Measurements from ENCODE around the gene CGNL1. TPM values are rescaled to one million over a fixed set of nuclear protein-coding genes. Genes with fewer than 3 reads are reported as not detected.

Gene CGNL1
- total and polyA plus RNA-seq, 10 of the 15 experiments (the other 5 are each of a cell fraction or from before 2014, with no cell fraction given), result under 0.01 to 0.27 (median 0.04) TPM; not detected in 3

DNA sequence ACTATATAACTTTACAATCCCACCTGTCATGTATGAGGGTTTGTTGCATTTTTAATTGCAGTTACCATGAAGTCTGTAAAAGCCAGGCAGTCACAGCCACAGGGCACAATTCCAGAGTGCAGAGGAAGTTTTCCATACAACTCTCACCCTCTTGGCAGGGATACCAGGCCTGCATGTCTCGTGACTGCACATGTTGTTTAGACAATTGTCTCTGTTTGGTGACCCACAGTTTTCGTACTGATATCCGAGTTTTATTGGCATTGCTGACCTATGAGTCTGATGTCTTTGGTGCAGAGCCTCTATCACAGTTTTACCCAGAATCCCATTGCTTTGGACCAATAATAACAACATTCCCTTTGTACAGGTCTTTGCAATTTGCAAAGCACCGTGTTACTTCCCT lies 190.5 kb downstream of the CGNL1 start:
- BruUV-seq (replicated peaks), result no TSS peak
- POLR2A ChIA-PET, result no interaction called here
- RAD21 ChIA-PET (ENCODE audit: unreplicated experiment), result no interaction called here
- SMC1A ChIA-PET (ENCODE audit: uncharacterized antibody, unreplicated experiment), result no interaction called here
- in situ Hi-C loops (cut with MboI), result loop anchor here (10.0 kb wide), 1 partner anchor 298 kb away; no protein-coding TSS in a partner anchor
- intact Hi-C loops (cut with micrococcal nuclease; ENCODE audit: unreplicated experiment), result loop anchor here (10.0 kb wide), 2 partner anchors 168 to 498 kb away; partner anchors contain the start of gene ALDH1A2
- Histone ChIP-seq H3K27ac (ENCODE audit: control insufficient read depth, insufficient read depth) (no peak overlapping the region), H3K79me2 (ENCODE audit: control insufficient read depth, insufficient read depth, low read length) (no peaks in the 10 kb centered on the region), H3K27me3 (replicated peaks in 1 of 2; ENCODE audit: control insufficient read depth in 2 of 2, insufficient read depth in 2 of 2, low read length in 1 of 2) (no peaks in the 10 kb centered on the region), H4K20me1 (ENCODE audit: control insufficient read depth, insufficient read depth) (no peaks in the 10 kb centered on the region), H3K9ac (ENCODE audit: control insufficient read depth, insufficient read depth, low read length) (no peak overlapping the region), H3K4me2 (ENCODE audit: control insufficient read depth, insufficient read depth) (no peak overlapping the region), H3K9me3 (replicated peaks; ENCODE audit: control insufficient read depth, insufficient read depth, low read length) (no peaks in the 10 kb centered on the region), H3K4me3 (no peak overlapping the region), H3K4me1 (ENCODE audit: control insufficient read depth, insufficient read depth, low read length) (no peaks in the 10 kb centered on the region), H2AFZ (ENCODE audit: control insufficient read depth, low read depth, low read length) (no peak overlapping the region), H3K36me3 (ENCODE audit: control insufficient read depth in 2 of 2, insufficient read depth in 2 of 2, low read length in 1 of 2) (no peaks in the 10 kb centered on the region)
- DNase-seq (ENCODE audit: low read depth, low spot score), result no peak
- 24% methylated on average over 4 of the region's 4 CpGs for WGBS (ENCODE audit: insufficient coverage, insufficient replicate concordance, low lambda C conversion rate, missing lambda C conversion rate)
- CTCF ChIA-PET, result interaction anchor here (4.4 kb wide), 1 partner anchor 25 kb away, joined by 18 read pairs; no protein-coding TSS in a partner anchor
- TF ChIP-seq, protein P1, sequence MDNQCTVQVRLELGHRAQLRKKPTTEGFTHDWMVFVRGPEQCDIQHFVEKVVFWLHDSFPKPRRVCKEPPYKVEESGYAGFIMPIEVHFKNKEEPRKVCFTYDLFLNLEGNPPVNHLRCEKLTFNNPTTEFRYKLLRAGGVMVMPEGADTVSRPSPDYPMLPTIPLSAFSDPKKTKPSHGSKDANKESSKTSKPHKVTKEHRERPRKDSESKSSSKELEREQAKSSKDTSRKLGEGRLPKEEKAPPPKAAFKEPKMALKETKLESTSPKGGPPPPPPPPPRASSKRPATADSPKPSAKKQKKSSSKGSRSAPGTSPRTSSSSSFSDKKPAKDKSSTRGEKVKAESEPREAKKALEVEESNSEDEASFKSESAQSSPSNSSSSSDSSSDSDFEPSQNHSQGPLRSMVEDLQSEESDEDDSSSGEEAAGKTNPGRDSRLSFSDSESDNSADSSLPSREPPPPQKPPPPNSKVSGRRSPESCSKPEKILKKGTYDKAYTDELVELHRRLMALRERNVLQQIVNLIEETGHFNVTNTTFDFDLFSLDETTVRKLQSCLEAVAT (IDR thresholded peaks at IDR 0.05), result no peak
- no peak for TF ChIP-seq NFYA (IDR thresholded peaks at IDR 0.05; ENCODE audit: borderline replicate concordance, low read depth, low read length)
- no peak for TF ChIP-seq KAT2A (conservative IDR thresholded peaks at IDR 0.05; ENCODE audit: control insufficient read depth, low read depth, low read length)
- no peak for TF ChIP-seq CBX5 (IDR thresholded peaks at IDR 0.05; ENCODE audit: low read depth)
- no peak for ATAC-seq
- FAIRE-seq, result no peak

DNA sequence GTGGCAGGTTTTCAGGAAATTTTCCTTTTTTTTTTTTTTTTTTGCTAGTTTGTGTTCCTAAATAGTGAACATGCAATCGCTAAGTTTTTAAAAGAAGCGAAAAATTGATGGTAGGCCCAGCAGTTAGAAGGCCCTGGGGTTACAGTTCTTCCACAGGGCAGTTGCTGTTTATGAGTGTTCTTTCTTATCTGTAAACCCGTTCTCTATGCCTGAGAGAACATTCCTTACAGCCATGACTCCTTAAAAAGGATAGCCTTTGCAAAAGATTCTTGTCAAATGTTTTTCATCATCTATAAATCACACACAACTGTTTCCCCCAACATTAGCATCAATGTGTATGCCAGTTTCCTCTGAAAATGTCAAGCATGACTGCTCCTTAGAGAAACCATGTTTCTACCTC lies 191.6 kb downstream of the CGNL1 start:
- ChIA-PET RAD21 (ENCODE audit: unreplicated experiment) (no interaction called here), SMC1A (ENCODE audit: uncharacterized antibody, unreplicated experiment) (no interaction called here), CTCF (interaction anchor here (0.6 to 4.4 kb wide), 3 partner anchors 10 to 26 kb away, joined by 5 to 18 read pairs (median 7); no protein-coding TSS in a partner anchor), POLR2A (no interaction called here)
- ATAC-seq, result no peak
- BruUV-seq (replicated peaks), result no TSS peak
- in situ Hi-C loops (cut with MboI), result loop anchor here (10.0 kb wide), 1 partner anchor 297 kb away; no protein-coding TSS in a partner anchor
- Histone ChIP-seq H3K9me3 (replicated peaks; ENCODE audit: control insufficient read depth, insufficient read depth, low read length) (no peaks in the 10 kb centered on the region), H3K36me3 (ENCODE audit: control insufficient read depth in 2 of 2, insufficient read depth in 2 of 2, low read length in 1 of 2) (no peaks in the 10 kb centered on the region), H3K27ac (ENCODE audit: control insufficient read depth, insufficient read depth) (no peak overlapping the region), H2AFZ (ENCODE audit: control insufficient read depth, low read depth, low read length) (no peak overlapping the region), H4K20me1 (ENCODE audit: control insufficient read depth, insufficient read depth) (no peaks in the 10 kb centered on the region), H3K9ac (ENCODE audit: control insufficient read depth, insufficient read depth, low read length) (no peak overlapping the region), H3K27me3 (replicated peaks in 1 of 2; ENCODE audit: control insufficient read depth in 2 of 2, insufficient read depth in 2 of 2, low read length in 1 of 2) (no peaks in the 10 kb centered on the region), H3K79me2 (ENCODE audit: control insufficient read depth, insufficient read depth, low read length) (no peaks in the 10 kb centered on the region), H3K4me1 (ENCODE audit: control insufficient read depth, insufficient read depth, low read length) (no peaks in the 10 kb centered on the region), H3K4me2 (ENCODE audit: control insufficient read depth, insufficient read depth) (no peak overlapping the region), H3K4me3 (no peak overlapping the region)
- DNase-seq (ENCODE audit: low read depth, low spot score), result no peak
- WGBS (ENCODE audit: insufficient coverage, insufficient replicate concordance, low lambda C conversion rate, missing lambda C conversion rate), result 55% methylated on average over 3 of the region's 3 CpGs
- intact Hi-C loops (cut with micrococcal nuclease; ENCODE audit: unreplicated experiment), result loop anchor here (10.0 kb wide), 2 partner anchors 167 to 497 kb away; partner anchors contain the start of gene ALDH1A2
- FAIRE-seq, result no peak
- TF ChIP-seq TCF12 (IDR thresholded peaks at IDR 0.05; ENCODE audit: low read depth, low read length) (no peak), CBX3 (IDR thresholded peaks at IDR 0.05; ENCODE audit: borderline replicate concordance, low read depth) (no peak), NR2C1 (IDR thresholded peaks at IDR 0.05) (no peak), POLR2AphosphoS5 (IDR thresholded peaks at IDR 0.05; ENCODE audit: low read length) (no peak), IKZF1 (conservative IDR thresholded peaks at IDR 0.05) (no peak), EED (IDR thresholded peaks at IDR 0.05; ENCODE audit: low read depth) (no peak)
- TF ChIP-seq, protein P2, sequence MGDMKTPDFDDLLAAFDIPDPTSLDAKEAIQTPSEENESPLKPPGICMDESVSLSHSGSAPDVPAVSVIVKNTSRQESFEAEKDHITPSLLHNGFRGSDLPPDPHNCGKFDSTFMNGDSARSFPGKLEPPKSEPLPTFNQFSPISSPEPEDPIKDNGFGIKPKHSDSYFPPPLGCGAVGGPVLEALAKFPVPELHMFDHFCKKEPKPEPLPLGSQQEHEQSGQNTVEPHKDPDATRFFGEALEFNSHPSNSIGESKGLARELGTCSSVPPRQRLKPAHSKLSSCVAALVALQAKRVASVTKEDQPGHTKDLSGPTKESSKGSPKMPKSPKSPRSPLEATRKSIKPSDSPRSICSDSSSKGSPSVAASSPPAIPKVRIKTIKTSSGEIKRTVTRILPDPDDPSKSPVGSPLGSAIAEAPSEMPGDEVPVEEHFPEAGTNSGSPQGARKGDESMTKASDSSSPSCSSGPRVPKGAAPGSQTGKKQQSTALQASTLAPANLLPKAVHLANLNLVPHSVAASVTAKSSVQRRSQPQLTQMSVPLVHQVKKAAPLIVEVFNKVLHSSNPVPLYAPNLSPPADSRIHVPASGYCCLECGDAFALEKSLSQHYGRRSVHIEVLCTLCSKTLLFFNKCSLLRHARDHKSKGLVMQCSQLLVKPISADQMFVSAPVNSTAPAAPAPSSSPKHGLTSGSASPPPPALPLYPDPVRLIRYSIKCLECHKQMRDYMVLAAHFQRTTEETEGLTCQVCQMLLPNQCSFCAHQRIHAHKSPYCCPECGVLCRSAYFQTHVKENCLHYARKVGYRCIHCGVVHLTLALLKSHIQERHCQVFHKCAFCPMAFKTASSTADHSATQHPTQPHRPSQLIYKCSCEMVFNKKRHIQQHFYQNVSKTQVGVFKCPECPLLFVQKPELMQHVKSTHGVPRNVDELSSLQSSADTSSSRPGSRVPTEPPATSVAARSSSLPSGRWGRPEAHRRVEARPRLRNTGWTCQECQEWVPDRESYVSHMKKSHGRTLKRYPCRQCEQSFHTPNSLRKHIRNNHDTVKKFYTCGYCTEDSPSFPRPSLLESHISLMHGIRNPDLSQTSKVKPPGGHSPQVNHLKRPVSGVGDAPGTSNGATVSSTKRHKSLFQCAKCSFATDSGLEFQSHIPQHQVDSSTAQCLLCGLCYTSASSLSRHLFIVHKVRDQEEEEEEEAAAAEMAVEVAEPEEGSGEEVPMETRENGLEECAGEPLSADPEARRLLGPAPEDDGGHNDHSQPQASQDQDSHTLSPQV (IDR thresholded peaks at IDR 0.05), result no peak
- TF ChIP-seq, protein P3, sequence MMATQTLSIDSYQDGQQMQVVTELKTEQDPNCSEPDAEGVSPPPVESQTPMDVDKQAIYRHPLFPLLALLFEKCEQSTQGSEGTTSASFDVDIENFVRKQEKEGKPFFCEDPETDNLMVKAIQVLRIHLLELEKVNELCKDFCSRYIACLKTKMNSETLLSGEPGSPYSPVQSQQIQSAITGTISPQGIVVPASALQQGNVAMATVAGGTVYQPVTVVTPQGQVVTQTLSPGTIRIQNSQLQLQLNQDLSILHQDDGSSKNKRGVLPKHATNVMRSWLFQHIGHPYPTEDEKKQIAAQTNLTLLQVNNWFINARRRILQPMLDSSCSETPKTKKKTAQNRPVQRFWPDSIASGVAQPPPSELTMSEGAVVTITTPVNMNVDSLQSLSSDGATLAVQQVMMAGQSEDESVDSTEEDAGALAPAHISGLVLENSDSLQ (IDR thresholded peaks at IDR 0.05), result no peak

Data from GM12878 (cell line).